ENCODE results near the gene DOK5.
"Not testable (repeated sequence)": the region's sequence is repeated elsewhere in the genome, so short reads cannot be mapped to it uniquely, and the experiment has no call there.

DOK5 gene

DNA sequence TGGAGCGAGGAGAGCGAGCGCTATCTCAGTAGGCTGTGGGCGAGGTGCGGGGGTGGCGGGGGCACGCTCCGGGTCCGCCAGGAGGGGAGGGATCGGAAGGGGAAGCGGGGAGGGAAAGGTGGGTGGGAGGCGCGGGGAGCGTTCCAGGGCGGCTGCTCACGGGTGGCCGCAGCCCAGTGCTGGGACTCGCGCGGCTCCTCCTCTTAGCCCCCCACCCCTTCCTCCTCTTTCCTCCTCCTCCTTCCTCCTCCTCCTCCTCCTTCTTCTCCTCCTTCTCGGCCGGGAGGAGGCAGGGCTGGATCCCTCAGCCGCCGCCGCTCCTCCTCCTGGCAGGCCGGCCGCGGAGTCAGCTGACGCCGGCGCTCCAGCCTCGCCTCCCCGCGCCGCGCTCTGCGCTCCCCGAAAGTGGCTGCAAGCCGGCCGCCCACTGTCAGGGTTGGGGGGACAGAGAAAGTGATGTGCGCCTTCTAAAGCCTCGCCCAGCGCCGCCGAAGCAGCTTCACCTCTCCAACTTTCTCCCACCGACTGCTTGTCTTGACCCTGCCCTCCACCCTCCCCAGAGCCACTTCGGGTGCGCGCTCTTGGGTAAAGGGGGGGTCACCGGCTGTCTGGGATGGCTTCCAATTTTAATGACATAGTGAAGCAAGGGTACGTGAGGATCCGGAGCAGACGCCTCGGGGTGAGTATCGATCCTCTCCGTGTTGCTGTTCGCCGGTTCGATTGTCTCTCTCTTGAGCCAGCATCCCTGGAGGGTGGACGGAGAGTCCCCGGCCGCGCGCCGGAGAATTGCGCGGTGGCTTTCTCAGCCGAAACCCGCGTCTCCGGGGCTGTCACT lies at the start of gene DOK5:
TSS of gene DOK5 (plus strand) at position 260 of the 835 bp plus-strand sequence. CDS start at position 614, 354 bp downstream.
- no peak for DNase-seq

DNA sequence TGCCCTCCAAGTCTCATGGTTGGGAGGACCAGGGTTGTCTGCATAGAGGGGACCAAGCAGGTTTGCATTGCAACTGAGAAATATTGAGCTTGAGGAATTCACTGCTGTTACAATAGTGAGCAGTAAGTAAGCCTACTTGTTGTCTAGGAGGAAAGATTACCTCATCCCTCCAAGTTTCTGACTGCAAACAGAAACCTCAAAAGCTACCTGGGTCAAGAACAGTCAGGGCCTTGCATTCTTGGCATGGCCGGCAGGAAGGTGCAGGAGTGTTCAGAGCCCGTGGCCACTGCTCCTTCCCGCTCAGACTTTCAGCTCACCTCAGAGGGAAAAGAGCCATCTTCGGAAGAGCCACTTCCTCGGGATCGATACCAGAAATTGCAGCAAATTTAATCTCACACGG lies 46.0 kb upstream of the DOK5 start:
- DNase-seq: no peak

DNA sequence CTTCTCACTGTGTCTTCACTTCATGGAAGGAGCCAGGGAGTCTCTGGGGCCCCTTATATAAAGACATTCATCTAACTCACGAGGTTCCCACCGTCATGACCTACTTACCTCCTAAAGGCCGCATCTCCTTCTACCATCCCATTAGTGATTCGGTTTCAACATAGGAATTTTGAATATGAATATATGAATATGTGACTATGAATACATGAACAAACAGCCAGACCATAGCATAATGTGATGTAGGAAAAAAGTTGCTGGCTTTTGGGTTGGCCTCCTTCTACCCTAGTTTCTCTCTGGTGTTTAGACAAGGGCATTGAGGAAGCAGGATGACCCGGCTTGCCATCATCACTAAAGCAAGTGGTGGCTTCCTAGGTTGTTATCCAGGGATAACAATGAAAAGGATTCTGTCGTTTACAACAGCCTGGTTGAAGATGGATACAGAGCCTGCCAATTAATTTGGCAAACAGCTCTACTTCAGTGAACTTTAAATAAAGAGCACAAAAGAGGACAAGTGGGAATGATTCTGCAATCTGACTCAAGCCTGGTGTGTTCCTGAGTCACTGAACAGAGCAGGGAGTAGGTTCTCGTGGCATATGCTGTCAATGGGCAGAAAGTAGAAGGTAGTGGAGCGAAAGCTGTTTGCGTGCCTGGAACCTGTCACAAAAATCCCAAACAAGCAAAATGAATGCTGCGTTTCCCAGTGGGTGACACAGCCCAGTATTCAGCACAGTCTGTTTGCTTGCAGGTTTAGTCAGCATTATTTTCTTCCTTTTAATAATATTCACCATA lies 44.0 kb upstream of the DOK5 start:
- DNase-seq: no peak

DNA sequence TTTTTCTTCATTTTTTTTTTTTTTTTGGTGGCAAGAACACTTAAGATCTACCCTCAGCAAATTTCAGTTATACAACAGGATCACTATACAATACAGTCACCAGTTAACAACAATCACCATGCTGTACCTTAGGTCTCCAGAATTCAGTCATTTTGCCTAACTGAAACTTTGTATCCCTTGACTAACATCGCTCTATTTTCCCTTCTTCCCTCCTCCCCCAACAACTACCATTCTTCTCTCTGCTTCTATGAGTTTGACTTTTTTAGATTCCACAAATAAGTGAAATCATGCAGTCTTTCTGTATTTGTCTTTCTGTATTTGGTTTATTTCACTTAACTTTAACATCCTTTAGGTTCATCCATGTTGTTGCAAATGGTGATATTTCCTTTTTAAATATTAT lies 42.4 kb upstream of the DOK5 start:
- no peak for DNase-seq

DNA sequence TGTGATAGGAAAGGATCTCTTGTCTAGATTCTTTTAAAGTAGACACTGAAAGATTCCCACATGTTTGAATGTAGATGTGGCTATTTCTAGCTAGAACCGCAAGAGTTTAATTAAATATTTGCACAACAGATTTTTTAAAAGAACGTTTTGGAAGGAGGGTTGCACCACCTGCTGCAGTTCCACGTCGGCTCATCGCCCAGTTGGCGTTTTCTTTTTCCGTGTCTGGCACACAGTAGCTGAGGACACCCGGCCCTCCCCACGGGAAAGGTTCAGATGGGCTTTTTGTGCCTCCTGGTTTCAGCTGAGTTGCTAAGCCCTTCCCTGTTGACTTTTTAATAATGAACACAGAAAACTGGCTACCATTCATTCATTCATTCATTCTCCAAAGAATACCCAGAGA lies 41.8 kb upstream of the DOK5 start:
- DNase-seq: no peak

DNA sequence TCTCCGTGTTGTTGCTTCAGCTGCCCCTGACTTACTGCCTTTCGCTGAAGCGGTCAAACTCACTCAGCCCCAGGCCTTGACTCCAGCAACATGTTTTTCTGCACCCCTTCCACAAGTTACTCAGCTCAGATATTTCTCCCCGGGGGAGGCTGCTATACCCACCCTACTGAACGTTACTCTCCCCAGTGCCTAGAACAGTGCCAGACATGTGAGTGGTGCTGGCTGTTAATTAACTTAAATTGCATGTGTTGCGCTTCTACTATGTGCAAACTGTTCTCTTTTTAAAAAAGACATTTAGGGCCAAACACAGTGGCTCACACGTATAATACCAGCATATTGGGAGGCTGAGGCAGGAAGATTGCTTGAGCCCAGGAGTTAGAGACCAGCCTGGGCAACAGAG lies 41.2 kb upstream of the DOK5 start:
- no peak for DNase-seq

DNA sequence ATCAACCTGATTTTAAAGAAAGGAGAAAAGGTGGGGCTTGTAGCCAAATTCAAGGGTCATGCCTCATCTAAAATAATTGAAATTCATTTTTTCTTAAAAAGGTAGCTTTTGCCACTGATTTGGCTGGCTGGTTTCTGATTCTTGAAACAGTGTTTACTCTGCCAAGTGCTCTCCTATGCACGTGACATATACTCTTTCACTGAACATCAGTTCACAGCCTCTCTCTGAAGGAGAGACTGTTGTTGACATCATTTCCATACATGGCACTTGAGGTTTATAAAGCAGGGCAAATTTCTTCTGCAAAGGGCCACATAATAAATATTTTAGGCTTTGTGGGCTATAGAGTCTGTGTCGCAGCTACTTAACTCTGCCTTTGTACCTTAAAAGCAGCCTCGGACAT lies 40.4 kb upstream of the DOK5 start:
- DNase-seq: no peak

DNA sequence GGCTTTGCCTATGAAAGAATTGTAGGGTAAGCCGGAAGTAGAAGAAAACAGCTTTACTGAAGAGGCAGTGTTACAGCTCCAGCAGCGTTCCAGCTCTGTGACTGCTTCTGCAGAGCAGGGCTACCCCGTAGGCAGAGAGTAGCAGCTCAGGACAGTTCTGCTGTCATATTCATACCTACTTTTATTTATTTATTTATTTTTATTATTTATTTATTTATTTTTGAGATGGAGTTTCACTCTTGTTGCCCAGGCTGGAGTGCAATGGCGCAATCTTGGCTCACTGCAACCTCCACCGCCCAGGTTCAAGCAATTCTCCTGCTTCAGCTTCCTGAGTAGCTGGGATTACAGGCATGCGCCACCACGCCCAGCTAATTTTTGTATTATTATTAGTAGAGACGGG lies 39.0 kb upstream of the DOK5 start:
- not testable (repeated sequence) for DNase-seq

DNA sequence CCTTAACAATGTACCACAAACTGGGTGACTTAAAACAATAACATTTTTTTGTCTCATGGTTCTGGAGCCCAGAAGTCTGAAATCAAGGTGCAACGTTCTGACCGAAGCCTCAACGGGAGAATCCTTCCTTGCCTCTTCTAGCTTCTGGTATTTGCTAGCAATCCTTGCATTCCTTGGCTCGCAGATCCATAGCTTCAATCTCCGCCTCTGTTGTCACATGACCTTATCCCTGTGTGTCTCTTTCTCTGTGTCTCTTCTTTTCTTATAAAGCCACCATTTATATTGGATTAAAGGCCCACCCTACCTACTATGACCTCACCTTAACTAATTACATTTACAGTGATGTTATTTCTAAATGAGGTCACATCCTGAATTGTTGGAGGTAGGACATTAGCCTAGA lies 37.2 kb upstream of the DOK5 start:
- DNase-seq: no peak

DNA sequence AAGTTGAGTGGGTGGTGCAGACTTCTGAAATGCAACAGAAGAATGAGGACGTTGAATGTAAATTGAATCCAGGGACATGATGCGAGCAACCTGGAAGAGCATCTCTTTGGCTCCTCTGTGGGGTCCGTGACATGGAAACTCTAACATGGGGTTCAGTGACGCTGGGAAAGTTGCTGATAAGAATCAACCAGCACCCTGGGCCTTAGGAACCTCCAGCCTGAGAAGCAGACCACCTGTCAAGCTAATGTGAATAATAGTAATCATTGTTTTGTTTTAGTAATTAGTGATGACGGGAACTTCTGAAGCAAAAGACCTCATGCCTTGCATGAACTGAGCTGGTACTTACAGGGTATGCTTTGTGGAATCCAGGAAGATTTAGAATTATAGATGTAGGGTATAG lies 25.2 kb upstream of the DOK5 start:
- DNase-seq: no peak

DNA sequence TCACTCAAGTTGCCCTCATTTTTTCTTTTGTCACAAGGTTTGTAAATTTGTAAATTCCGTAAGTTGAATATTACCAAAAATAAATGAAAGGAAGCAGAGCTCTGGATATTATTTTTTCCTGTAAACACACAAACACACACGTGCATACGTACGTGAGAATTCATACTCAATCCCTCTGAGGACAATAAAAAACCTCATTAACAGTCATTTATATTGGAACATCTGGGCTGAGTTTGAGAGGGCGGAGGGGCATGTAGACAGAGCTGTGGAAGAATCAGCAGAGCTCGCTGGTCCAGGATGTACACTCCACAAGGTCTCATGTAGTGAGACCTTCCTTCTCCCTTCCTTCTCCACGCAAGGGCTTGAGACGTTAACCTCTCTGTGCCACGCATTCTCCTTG lies 24.2 kb upstream of the DOK5 start:
- no peak for DNase-seq

DNA sequence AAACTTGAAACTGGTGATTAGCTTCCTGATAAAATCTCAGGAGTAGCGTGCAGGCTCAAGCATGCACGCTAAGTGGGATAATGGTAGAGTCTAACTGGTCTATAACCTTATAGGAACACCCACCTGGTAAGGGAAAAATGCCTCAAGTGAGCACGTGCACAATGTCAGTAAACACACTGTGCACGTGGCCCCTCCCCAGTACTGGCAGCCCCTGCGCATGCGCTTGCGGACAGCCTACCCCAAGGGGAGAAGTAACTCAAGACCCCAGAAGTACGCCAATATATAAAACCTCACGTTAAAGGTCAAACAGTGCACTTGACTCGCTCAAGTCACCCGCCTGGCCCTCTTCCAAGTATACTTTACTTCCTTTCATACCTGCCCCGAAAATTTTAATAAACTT lies 23.1 kb upstream of the DOK5 start:
- no peak for DNase-seq

DNA sequence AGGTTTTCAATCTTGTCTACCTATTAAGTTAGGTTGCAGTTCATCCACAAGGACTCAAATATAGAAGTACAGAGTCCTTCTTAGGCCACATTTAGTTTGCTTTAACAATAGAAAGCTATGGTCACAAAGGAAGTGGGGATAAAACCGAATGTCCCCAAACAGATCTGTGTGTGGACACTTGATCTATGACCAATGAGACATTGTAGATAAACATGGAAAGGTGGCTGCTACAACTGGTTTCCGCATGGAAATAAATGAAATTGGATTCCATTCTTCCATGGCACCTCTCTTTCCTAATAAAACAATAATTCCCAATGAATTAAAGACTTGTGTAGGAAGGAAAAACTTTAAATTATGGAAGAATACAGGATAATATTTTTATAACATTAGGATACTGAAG lies 20.4 kb upstream of the DOK5 start:
- no peak for DNase-seq

DNA sequence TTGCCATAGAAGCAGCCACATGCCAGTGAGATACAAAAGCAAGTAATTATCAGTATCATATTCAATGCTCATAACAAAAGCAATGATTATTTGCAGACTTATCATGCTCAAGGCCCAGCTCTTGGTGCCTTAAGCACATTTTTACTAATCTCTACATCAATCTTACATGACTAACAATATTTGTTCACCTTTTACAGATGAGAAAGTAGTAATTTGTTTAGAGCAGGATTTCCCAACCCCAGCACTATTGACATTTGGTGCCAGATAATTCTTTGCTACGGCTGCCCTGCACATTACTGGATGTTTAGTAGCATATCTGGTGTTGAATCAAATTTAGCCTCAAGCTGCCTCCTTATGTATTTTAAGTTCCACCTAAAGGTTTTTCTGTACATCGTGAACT lies 19.0 kb upstream of the DOK5 start:
- peak; percentile 24 for DNase-seq

DNA sequence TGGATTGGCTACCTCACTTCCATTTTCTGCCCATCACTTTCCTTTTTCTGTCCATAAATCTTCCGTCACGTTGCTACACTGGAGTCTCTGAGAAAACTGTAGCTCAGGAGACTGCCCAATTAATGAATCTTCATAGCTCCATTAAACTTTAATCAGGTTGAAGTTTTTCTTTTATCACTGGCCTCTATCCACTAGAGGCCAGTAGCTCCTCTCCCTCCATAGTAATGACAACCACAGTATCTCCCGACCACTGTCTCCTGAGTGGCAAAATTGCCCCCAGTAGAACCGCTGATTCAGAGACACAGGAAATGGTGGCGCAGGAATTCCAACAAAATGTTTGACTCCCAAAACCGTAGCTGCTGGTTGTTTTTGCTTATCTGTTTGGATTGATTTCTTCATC lies 18.4 kb upstream of the DOK5 start:
- DNase-seq: no peak

DNA sequence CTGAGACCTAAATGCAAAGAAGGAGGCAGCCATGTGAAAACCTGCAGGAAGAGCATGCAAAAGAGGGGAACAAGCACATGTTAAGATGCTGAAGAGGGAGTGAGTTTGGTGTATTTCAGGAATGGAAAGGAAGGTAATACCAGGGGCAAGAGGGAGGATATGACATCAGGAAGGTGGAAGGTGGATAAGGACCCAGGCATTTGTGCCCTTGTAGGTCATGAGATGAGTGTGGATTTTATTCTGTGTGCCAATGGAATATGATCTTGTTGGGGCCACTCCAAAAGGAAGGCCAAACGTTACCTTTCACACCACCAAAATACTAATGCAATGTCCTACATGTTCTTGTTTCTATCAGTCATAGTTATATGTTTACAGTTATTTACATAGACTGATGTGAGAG lies 17.2 kb upstream of the DOK5 start:
- no peak for DNase-seq

DNA sequence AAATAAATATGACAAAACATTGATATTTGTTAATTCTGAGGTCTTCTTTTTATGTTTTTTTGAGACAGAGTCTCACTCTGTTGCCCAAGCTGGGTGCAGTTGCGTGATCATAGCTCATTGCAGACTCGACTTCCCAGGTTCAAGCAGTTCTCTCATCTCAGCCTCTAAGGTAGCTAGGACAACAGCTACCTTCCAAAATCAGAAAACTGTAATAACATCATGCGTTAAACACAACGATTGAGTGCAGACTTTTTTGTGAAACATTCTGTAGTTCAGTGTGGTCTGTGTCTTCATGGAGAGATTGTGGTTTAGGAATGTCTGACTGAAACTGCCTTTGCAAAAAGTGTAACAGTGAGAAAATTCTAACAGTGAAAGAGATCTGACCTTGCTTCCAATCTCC lies 16.1 kb upstream of the DOK5 start:
- DNase-seq: no peak

DNA sequence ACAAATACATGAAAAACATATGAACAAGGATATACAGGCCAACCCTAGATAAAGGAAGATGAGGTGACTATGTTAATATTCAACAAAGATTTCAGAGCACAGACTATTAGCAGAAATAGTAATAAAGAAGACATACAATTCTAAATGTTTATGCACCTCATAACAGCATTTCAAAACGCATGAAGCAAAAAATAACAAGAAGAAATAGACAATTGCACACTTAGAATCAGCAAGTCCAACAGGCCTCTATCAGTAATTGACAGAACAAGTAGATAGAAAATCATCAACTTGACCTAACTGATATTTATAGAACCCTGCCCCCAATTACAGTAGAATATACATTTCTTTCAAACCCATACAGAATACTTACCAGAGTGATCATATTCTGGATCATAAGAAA lies 11.4 kb upstream of the DOK5 start:
- no peak for DNase-seq

DNA sequence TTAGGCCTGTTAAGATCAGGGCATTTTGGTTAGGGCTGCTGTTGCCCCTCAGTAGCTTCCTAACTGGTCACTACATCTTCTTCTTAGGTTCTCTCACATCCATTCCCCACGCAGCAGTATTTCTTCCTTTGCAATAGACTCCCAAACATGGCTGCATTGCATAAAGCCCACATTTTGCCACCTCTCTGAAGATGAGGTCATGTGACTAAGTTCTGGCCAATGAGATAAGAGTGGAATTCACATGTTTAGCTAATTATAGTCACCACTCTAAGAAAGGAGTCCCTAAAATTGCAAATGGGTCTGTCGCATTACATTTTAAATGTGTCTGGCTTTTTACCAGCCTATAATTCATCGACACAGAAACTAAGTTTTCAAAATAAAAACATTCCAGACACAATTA lies 9.3 kb upstream of the DOK5 start:
- no peak for DNase-seq

DNA sequence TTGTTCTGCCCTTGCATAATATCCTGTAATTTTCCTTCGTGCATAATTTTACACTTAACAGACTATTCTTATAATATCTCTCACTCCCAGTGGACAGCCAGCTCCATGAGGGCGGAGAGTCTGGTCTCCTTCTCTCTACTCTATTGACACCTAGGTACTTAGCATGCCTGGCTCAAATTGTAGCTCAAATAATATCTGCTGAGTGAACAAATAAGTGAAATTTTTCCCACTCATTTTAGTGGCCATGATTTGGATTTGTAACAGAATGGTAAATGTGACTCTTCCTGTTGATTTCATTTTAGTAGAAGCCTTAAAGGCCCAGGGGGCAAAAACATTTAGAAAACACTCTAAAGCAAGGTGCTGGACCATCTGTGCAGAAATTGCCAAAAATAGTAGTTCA lies 7.8 kb upstream of the DOK5 start:
- no peak for DNase-seq

DNA sequence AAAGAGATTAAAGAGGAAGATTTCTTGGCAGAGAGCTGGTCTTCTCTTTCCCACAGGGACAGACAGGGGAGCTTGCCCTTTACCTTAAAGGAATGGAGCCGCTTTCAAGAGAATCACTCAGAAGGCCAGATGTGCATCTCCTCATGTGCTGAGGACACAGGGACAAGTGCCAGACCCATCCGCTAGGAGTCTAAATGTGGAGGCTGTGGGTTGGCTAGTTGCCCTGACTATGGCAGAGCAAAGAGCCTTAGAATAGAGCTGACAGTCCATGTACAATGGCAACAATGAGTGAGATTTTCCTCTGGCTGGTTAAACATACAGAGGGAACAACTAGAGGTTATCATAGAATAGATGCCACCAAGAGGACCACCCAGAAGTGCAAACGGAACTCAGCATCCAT lies 7.3 kb upstream of the DOK5 start:
- DNase-seq: no peak

DNA sequence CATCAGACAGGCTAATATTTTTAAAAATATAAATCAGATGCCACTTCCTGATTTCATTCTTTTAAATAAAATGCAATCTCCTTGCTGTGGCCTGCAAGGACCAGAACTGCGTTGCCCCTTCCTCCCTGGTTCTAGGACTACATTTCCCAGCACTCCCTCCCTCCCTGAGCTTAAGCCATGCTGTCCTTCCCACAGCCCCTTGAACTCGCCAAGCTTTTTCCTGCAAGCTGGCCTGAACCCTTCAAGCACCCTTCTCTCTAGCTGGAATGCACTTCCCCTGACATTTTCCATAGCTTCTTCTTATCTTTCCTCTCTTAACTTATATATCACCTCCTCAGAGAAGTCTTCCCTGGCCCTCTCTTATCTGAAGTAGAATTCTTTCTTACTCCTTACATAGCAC lies 6.1 kb upstream of the DOK5 start:
- DNase-seq: no peak

DNA sequence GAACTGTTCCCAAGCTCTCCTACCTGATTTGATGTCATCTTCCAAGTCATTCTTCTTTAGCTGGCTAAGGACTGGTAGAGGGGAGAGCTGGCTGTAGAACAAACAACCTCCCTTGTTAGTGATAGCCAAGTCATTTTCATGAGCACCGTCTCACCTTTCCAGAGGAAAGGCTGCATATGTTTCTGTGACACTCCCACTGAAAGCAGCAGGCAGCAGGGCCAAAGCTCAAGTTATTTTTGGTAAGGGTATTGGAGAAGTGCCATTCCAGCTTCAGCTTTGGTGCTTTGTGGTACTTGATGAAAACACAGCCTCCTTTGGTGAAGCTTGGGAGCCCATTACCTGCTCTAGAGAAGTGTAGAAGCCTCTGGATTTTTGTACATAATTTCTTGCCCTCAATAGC lies 5.4 kb upstream of the DOK5 start:
- no peak for DNase-seq

DNA sequence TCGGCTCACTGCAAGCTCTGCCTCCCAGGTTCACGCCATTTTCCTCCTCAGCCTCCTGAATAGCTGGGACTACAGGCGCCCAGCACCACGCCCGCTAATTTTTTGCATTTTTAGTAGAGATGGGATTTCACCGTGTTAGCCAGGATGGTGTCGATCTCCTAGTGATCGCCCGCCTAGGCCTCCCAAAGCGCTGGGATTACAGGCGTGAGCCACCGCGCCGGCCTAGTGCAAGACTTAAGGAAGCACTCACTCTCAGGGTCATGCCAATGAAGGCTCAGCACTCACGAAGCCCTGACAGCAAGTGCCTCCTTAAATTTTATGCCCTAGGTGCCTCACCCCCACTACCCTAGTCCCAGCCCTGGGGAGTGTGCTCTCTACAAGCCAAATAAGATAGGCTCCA lies 4.7 kb upstream of the DOK5 start:
- no peak for DNase-seq

DNA sequence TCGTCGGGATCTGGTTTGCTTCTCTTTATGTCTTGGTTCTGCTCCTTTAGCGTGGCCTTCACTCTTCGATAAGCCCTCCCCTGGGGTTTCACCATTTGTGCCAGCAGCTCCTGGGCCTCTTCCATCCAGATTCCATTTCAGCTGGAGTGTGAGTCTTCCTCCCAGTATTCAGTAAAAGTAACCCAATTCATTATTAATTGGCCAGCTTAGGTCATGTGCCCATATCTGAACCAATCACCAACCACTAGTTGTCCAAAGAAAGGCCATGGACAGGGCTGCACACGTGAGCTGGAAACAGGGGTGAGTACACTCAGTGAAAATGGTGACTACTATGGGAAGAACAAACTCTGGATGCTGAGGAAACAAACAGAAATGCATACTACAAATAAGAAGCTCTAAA lies 2.8 kb upstream of the DOK5 start:
- DNase-seq: no peak
